ENCODE results near the gene CTNND2. TPM values are rescaled to one million over a fixed set of nuclear protein-coding genes. Genes with fewer than 3 reads are reported as not detected.

The CTNND2 gene
- polyA plus RNA-seq, 1 of the 3 experiments (the other 2 are of a cell fraction) = not detected

DNA sequence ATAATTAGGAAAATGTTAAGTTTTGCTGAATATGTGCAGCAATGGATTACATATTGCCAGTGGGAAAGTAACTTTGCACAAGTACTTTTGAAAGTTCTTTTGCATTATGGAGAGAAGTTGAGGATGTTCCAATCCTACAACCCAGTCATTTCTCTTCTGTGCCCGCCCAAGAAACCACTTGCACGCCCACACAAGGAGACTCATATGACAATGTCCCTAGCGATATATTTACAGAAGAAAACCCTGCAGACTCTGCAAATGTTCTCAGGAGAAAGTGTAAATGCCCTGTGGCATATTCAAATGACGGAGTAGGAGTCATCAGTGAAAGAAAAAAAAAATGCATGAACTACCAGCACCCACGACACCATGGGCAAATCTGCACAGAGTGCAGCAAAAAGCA is 356.5 kb downstream of the CTNND2 start:
- H4K20me1 ChIP-seq (ENCODE audit: insufficient read depth) = 0 out of 2 replicates have a peak, but pooled peaks cover 5% of the 10 kb centered on the region
- H3K4me3 ChIP-seq (ENCODE audit: low read depth in 2 of 2, low read length in 1 of 2) = no peak overlapping the region
- no peaks in the 10 kb centered on the region for H3K4me1 ChIP-seq (ENCODE audit: control insufficient read depth in 1 of 2, insufficient read depth in 2 of 2, low read depth in 1 of 2, low read length in 1 of 2)
- no peak for DNase-seq
- no peaks in the 10 kb centered on the region for H3K9me2 ChIP-seq
- no peaks in the 10 kb centered on the region for H3K27me3 ChIP-seq (ENCODE audit: insufficient read depth)
- H3K9me3 ChIP-seq = no peaks in the 10 kb centered on the region
- no peaks in the 10 kb centered on the region for H3F3A ChIP-seq (replicated peaks; ENCODE audit: insufficient read depth)
- WGBS (ENCODE audit: low lambda C conversion rate) = 2% methylated on average over 5 of the region's 5 CpGs
- no peak overlapping the region for H2AFZ ChIP-seq (ENCODE audit: low read depth)
- ChIA-PET POLR2A (no interaction called here), CTCF (no interaction called here)
- no peaks in the 10 kb centered on the region for H3K36me3 ChIP-seq (replicated peaks in 1 of 2; ENCODE audit: control insufficient read depth in 1 of 2, insufficient read depth in 2 of 2, low read length in 1 of 2)
- no peak overlapping the region for H3K27ac ChIP-seq (ENCODE audit: low read depth in 2 of 2, low read length in 1 of 2)
- no peak overlapping the region for H3K4me2 ChIP-seq
- TF ChIP-seq NFIC (IDR thresholded peaks at IDR 0.05; ENCODE audit: borderline replicate concordance) (no peak), FOXJ3 (CRISPR knock-in tag; IDR thresholded peaks at IDR 0.05) (no peak), ELF1 (IDR thresholded peaks at IDR 0.05) (no peak), CHD2 (IDR thresholded peaks at IDR 0.05; ENCODE audit: low read length, partially characterized antibody) (no peak), GABPA (IDR thresholded peaks at IDR 0.05; ENCODE audit: low read depth) (no peak), YY1 (IDR thresholded peaks at IDR 0.05; ENCODE audit: low read depth) (no peak), EZH2phosphoT487 (IDR thresholded peaks at IDR 0.05; ENCODE audit: borderline replicate concordance, low read depth) (no peak), SIN3A (IDR thresholded peaks at IDR 0.05; ENCODE audit: borderline replicate concordance, low read depth, low read length) (no peak), RFX5 (IDR thresholded peaks at IDR 0.05; ENCODE audit: low read length) (no peak)
- TF ChIP-seq, protein P1, sequence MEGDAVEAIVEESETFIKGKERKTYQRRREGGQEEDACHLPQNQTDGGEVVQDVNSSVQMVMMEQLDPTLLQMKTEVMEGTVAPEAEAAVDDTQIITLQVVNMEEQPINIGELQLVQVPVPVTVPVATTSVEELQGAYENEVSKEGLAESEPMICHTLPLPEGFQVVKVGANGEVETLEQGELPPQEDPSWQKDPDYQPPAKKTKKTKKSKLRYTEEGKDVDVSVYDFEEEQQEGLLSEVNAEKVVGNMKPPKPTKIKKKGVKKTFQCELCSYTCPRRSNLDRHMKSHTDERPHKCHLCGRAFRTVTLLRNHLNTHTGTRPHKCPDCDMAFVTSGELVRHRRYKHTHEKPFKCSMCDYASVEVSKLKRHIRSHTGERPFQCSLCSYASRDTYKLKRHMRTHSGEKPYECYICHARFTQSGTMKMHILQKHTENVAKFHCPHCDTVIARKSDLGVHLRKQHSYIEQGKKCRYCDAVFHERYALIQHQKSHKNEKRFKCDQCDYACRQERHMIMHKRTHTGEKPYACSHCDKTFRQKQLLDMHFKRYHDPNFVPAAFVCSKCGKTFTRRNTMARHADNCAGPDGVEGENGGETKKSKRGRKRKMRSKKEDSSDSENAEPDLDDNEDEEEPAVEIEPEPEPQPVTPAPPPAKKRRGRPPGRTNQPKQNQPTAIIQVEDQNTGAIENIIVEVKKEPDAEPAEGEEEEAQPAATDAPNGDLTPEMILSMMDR (IDR thresholded peaks at IDR 0.05) = no peak
- TF ChIP-seq, protein P2, sequence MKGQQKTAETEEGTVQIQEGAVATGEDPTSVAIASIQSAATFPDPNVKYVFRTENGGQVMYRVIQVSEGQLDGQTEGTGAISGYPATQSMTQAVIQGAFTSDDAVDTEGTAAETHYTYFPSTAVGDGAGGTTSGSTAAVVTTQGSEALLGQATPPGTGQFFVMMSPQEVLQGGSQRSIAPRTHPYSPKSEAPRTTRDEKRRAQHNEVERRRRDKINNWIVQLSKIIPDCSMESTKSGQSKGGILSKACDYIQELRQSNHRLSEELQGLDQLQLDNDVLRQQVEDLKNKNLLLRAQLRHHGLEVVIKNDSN (IDR thresholded peaks at IDR 0.05; ENCODE audit: borderline replicate concordance, low read depth) = no peak
- TF ChIP-seq, protein P3, sequence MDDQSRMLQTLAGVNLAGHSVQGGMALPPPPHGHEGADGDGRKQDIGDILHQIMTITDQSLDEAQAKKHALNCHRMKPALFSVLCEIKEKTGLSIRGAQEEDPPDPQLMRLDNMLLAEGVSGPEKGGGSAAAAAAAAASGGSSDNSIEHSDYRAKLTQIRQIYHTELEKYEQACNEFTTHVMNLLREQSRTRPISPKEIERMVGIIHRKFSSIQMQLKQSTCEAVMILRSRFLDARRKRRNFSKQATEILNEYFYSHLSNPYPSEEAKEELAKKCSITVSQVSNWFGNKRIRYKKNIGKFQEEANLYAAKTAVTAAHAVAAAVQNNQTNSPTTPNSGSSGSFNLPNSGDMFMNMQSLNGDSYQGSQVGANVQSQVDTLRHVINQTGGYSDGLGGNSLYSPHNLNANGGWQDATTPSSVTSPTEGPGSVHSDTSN (IDR thresholded peaks at IDR 0.05) = no peak
- no peak overlapping the region for H3K9ac ChIP-seq
- H3K79me2 ChIP-seq (ENCODE audit: insufficient read depth) = no peaks in the 10 kb centered on the region

DNA sequence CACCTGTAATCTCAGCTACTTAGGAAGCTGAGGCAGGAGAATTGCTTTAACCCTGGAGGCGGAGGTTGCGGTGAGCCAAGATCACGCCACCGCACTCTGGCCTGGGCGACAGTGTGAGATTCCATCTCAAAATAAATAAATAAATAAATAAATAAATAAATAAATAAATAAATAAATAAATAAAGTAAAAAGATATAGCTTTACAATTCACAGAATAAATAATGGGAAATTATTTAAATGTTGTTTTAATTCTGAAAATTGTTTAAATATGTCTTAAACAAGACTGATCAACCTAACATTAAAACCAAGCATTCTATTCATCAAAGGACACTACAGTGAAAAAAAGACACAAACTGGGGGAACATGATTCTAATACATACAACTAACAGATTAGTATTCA is 357.1 kb downstream of the CTNND2 start:
- Histone ChIP-seq H4K20me1 (ENCODE audit: insufficient read depth) (0 out of 2 replicates have a peak, but pooled peaks cover 5% of the 10 kb centered on the region), H3K27me3 (ENCODE audit: insufficient read depth) (no peaks in the 10 kb centered on the region), H3K27ac (ENCODE audit: low read depth in 2 of 2, low read length in 1 of 2) (no peak overlapping the region), H3K79me2 (ENCODE audit: insufficient read depth) (no peaks in the 10 kb centered on the region), H3K9me2 (no peaks in the 10 kb centered on the region), H3K9ac (no peak overlapping the region), H3K9me3 (no peaks in the 10 kb centered on the region), H3K4me3 (ENCODE audit: low read depth in 2 of 2, low read length in 1 of 2) (no peak overlapping the region), H3K4me1 (ENCODE audit: control insufficient read depth in 1 of 2, insufficient read depth in 2 of 2, low read depth in 1 of 2, low read length in 1 of 2) (no peaks in the 10 kb centered on the region), H3K4me2 (no peak overlapping the region), H3F3A (replicated peaks; ENCODE audit: insufficient read depth) (no peaks in the 10 kb centered on the region), H2AFZ (ENCODE audit: low read depth) (no peak overlapping the region), H3K36me3 (replicated peaks in 1 of 2; ENCODE audit: control insufficient read depth in 1 of 2, insufficient read depth in 2 of 2, low read length in 1 of 2) (no peaks in the 10 kb centered on the region)
- 88% methylated on average over 5 of the region's 5 CpGs for WGBS (ENCODE audit: low lambda C conversion rate)
- ChIA-PET CTCF (no interaction called here), POLR2A (no interaction called here)
- no peak for DNase-seq
- TF ChIP-seq FOSL2 (IDR thresholded peaks at IDR 0.05; ENCODE audit: borderline replicate concordance, low read depth) (no peak), MXI1 (IDR thresholded peaks at IDR 0.05; ENCODE audit: low read depth, low read length) (no peak), RCOR1 (IDR thresholded peaks at IDR 0.05; ENCODE audit: low read length) (no peak), YY1 (IDR thresholded peaks at IDR 0.05; ENCODE audit: low read depth) (no peak), ELF1 (IDR thresholded peaks at IDR 0.05) (no peak), RFX5 (IDR thresholded peaks at IDR 0.05; ENCODE audit: low read length) (no peak), FOXM1 (IDR thresholded peaks at IDR 0.05; ENCODE audit: low read depth) (no peak), JUND (IDR thresholded peaks at IDR 0.05) (no peak), TCF12 (IDR thresholded peaks at IDR 0.05) (no peak), RAD21 (IDR thresholded peaks at IDR 0.05; ENCODE audit: low read length) (no peak), NRF1 (IDR thresholded peaks at IDR 0.05; ENCODE audit: low read depth, low read length) (no peak), POLR2AphosphoS5 (IDR thresholded peaks at IDR 0.05; ENCODE audit: low read depth, low read length) (no peak), MEF2A (IDR thresholded peaks at IDR 0.05; ENCODE audit: borderline replicate concordance, low read depth) (no peak)
- TF ChIP-seq, protein P4, sequence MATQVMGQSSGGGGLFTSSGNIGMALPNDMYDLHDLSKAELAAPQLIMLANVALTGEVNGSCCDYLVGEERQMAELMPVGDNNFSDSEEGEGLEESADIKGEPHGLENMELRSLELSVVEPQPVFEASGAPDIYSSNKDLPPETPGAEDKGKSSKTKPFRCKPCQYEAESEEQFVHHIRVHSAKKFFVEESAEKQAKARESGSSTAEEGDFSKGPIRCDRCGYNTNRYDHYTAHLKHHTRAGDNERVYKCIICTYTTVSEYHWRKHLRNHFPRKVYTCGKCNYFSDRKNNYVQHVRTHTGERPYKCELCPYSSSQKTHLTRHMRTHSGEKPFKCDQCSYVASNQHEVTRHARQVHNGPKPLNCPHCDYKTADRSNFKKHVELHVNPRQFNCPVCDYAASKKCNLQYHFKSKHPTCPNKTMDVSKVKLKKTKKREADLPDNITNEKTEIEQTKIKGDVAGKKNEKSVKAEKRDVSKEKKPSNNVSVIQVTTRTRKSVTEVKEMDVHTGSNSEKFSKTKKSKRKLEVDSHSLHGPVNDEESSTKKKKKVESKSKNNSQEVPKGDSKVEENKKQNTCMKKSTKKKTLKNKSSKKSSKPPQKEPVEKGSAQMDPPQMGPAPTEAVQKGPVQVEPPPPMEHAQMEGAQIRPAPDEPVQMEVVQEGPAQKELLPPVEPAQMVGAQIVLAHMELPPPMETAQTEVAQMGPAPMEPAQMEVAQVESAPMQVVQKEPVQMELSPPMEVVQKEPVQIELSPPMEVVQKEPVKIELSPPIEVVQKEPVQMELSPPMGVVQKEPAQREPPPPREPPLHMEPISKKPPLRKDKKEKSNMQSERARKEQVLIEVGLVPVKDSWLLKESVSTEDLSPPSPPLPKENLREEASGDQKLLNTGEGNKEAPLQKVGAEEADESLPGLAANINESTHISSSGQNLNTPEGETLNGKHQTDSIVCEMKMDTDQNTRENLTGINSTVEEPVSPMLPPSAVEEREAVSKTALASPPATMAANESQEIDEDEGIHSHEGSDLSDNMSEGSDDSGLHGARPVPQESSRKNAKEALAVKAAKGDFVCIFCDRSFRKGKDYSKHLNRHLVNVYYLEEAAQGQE (IDR thresholded peaks at IDR 0.05; ENCODE audit: low read depth, low read length) = no peak
- TF ChIP-seq, protein P2 (IDR thresholded peaks at IDR 0.05; ENCODE audit: borderline replicate concordance, low read depth) = no peak

Data from SK-N-SH (cell line).